ENCODE results near the gene TACC2. TPM values are rescaled to one million over a fixed set of nuclear protein-coding genes. Genes with fewer than 3 reads are reported as not detected.

TACC2 gene
- total and polyA plus RNA-seq, 2 donors (not counting 3 experiments of a cell fraction or from before 2014, with no cell fraction given), result 14.4 to 46.2 TPM

DNA sequence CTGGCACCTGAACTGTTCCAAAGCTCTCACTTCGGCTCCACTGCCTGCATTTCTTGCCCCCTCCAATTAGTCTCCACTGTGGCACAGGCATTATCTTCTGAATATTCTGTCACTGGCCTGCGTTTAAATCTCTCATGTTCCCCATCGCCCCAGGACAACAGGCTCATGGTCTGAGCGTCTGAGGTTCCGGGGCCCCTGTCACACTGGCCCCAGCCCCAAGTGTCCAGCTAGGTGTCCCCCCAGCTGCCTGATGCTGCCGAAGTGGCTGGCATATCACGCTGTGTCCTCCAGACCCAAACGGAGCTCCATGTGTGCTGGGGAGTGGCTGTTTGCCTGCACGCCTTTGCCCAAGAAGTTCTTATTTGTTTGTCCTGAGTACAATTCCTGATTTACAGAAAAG is 135.4 kb downstream of the TACC2 start:
- H2AFZ ChIP-seq (ENCODE audit: low read depth, low read length), result no peak overlapping the region
- TF ChIP-seq JUN (IDR thresholded peaks at IDR 0.05; ENCODE audit: borderline replicate concordance, insufficient read depth, insufficient read length, low read depth) (no peak), EZH2 (IDR thresholded peaks at IDR 0.05; ENCODE audit: borderline replicate concordance, low read depth, low read length, severe bottlenecking) (no peak), FOS (IDR thresholded peaks at IDR 0.05; ENCODE audit: borderline replicate concordance, insufficient read depth, low read length) (no peak)
- FAIRE-seq, result no peak
- no peak overlapping the region for H3K4me3 ChIP-seq (replicated peaks in 1 of 3; ENCODE audit: insufficient read depth in 1 of 3, low read depth in 1 of 3, low read length in 3 of 3)
- no peak overlapping the region for H3K9ac ChIP-seq (replicated peaks; ENCODE audit: extremely low read depth, insufficient read depth, low read length)
- H3K27me3 ChIP-seq (ENCODE audit: control insufficient read depth in 2 of 2, insufficient read depth in 2 of 2, low read length in 2 of 2), result no peaks in the 10 kb centered on the region
- ChIA-PET POLR2A (no interaction called here), CTCF (no interaction called here)
- peaks cover 23% of the 10 kb centered on the region for H3K4me1 ChIP-seq (ENCODE audit: control insufficient read depth, extremely low read depth, insufficient read depth, low read length)
- H3K36me3 ChIP-seq (ENCODE audit: control insufficient read depth in 2 of 2, extremely low read depth in 1 of 2, insufficient read depth in 2 of 2, low read length in 2 of 2), result no peaks in the 10 kb centered on the region
- H4K20me1 ChIP-seq (replicated peaks; ENCODE audit: control insufficient read depth, extremely low read depth, insufficient read depth, low read length), result no peaks in the 10 kb centered on the region
- no TSS peak for BruUV-seq (replicated peaks)
- intact Hi-C loops (cut with micrococcal nuclease) (no loop called here), dilution Hi-C loops (cut with MboI; ENCODE audit: extremely low pct_ligation_motif_present, low sequenced_read_pairs) (no loop called here)
- H3K9me3 ChIP-seq (replicated peaks; ENCODE audit: control insufficient read depth, insufficient read depth, low read length), result no peaks in the 10 kb centered on the region
- H3K4me2 ChIP-seq (ENCODE audit: insufficient read depth, low read length), result no peak overlapping the region
- no peak overlapping the region for H3K27ac ChIP-seq (ENCODE audit: insufficient read depth, low read depth, low read length)
- H3K9me1 ChIP-seq (replicated peaks; ENCODE audit: control insufficient read depth, extremely low read depth, insufficient read depth, low read length), result no peaks in the 10 kb centered on the region
- no peak for DNase-seq (ENCODE audit: low read depth, low spot score)
- H3K79me2 ChIP-seq (ENCODE audit: control insufficient read depth, insufficient read depth, low read length), result peaks cover 48% of the 10 kb centered on the region

DNA sequence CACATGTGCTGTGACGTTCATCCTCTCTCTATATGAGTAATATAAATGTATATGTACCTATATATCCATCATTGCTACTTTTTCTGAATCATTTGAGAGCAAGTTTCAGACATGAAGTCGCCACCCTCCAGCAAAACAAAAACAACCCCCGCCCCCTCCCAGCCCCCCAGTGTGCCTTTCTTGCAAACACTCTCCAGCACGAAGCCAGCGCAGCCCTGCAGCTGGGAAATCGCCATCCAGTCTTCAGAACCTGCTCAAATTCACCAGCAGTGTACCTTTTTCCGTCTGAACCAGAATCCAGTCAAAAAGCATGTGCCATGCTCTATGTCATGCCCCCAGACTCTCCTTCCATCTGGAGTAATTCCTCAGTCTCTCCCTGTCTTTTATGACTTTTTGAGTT is 135.8 kb downstream of the TACC2 start:
- dilution Hi-C loops (cut with MboI; ENCODE audit: extremely low pct_ligation_motif_present, low sequenced_read_pairs) (no loop called here), intact Hi-C loops (cut with micrococcal nuclease) (loop anchor here (5.0 kb wide), 1 partner anchor 73 kb away; no protein-coding TSS in a partner anchor)
- Histone ChIP-seq H3K4me1 (ENCODE audit: control insufficient read depth, extremely low read depth, insufficient read depth, low read length) (peaks cover 23% of the 10 kb centered on the region), H3K4me2 (ENCODE audit: insufficient read depth, low read length) (no peak overlapping the region), H3K79me2 (ENCODE audit: control insufficient read depth, insufficient read depth, low read length) (peaks cover 49% of the 10 kb centered on the region), H3K9ac (replicated peaks; ENCODE audit: extremely low read depth, insufficient read depth, low read length) (no peak overlapping the region), H3K36me3 (ENCODE audit: control insufficient read depth in 2 of 2, extremely low read depth in 1 of 2, insufficient read depth in 2 of 2, low read length in 2 of 2) (no peaks in the 10 kb centered on the region), H3K27ac (ENCODE audit: insufficient read depth, low read depth, low read length) (no peak overlapping the region), H3K9me1 (replicated peaks; ENCODE audit: control insufficient read depth, extremely low read depth, insufficient read depth, low read length) (no peaks in the 10 kb centered on the region), H3K9me3 (replicated peaks; ENCODE audit: control insufficient read depth, insufficient read depth, low read length) (no peaks in the 10 kb centered on the region), H2AFZ (ENCODE audit: low read depth, low read length) (no peak overlapping the region), H4K20me1 (replicated peaks; ENCODE audit: control insufficient read depth, extremely low read depth, insufficient read depth, low read length) (no peaks in the 10 kb centered on the region), H3K27me3 (ENCODE audit: control insufficient read depth in 2 of 2, insufficient read depth in 2 of 2, low read length in 2 of 2) (no peaks in the 10 kb centered on the region), H3K4me3 (replicated peaks in 1 of 3; ENCODE audit: insufficient read depth in 1 of 3, low read depth in 1 of 3, low read length in 3 of 3) (no peak overlapping the region)
- TF ChIP-seq JUN (IDR thresholded peaks at IDR 0.05; ENCODE audit: borderline replicate concordance, insufficient read depth, insufficient read length, low read depth), result no peak
- TF ChIP-seq, protein P1, sequence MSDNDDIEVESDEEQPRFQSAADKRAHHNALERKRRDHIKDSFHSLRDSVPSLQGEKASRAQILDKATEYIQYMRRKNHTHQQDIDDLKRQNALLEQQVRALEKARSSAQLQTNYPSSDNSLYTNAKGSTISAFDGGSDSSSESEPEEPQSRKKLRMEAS (IDR thresholded peaks at IDR 0.05; ENCODE audit: insufficient read depth, insufficient read length), result no peak
- TF ChIP-seq EZH2 (IDR thresholded peaks at IDR 0.05; ENCODE audit: borderline replicate concordance, low read depth, low read length, severe bottlenecking), result no peak
- no peak for TF ChIP-seq FOS (IDR thresholded peaks at IDR 0.05; ENCODE audit: borderline replicate concordance, insufficient read depth, low read length)
- no peak for TF ChIP-seq CTCF (IDR thresholded peaks at IDR 0.05; ENCODE audit: extremely low read depth in 1 of 2, insufficient read depth in 1 of 2, low read depth in 1 of 2, low read length in 2 of 2)
- no peak for FAIRE-seq
- CTCF ChIA-PET, result interaction anchor here (0.6 to 0.8 kb wide), 2 partner anchors 12 to 18 kb away, joined by 3 read pairs; no protein-coding TSS in a partner anchor
- no peak for DNase-seq (ENCODE audit: low read depth, low spot score)
- POLR2A ChIA-PET, result no interaction called here
- no TSS peak for BruUV-seq (replicated peaks)
